ENCODE measurements around the gene PIGN.
"Not testable (repeated sequence)": the region's sequence is repeated elsewhere in the genome, so short reads cannot be mapped to it uniquely, and the experiment has no call there.

PIGN gene

GRCh38 chr18:62183578-62184195 is 3.2 kb downstream of the PIGN start:
- no peak for DNase-seq (ENCODE audit: low read depth, low spot score)

DNA sequence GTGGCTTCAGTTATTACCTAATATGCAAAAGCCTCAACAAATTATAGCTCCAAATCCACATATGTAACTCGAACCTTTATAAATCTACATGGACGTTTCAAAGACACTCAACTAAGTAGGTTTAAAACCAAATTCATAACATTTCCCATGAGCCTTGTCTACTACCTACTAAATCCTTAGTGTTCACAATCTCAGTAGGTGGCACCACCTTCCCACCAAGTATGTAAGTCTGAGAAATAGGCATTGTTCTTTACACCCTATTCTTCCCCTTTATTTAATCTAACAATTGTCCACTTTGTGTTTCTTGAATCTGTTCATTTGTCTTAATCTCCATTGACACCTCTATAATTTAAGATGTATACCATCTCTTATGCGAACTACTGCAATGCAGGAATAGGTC is 4.6 kb downstream of the PIGN start:
- no peak for DNase-seq (ENCODE audit: low read depth, low spot score)

GRCh38 chr18:62179213-62179612 is 7.6 kb downstream of the PIGN start:
- no peak for DNase-seq (ENCODE audit: low read depth, low spot score)

DNA sequence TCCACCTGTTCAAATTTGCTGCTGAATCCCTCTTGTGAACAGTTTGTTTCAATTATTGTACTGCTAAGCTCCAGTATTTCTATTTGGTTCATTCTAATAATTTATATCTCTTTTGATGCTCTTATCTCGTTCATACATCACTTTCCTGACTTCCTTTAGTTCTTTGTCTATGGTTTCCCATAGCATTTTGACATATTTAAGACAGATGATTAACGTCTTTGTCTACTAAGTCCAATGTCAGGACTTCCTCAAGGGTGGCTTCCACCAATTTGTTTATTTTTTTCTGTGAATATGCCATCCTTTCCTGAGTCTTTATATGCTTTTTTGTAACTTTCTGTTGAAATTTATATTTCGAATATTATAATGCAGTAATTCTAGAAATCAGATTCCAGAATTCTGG is 9.6 kb downstream of the PIGN start:
- DNase-seq (ENCODE audit: low read depth, low spot score), result no peak

DNA sequence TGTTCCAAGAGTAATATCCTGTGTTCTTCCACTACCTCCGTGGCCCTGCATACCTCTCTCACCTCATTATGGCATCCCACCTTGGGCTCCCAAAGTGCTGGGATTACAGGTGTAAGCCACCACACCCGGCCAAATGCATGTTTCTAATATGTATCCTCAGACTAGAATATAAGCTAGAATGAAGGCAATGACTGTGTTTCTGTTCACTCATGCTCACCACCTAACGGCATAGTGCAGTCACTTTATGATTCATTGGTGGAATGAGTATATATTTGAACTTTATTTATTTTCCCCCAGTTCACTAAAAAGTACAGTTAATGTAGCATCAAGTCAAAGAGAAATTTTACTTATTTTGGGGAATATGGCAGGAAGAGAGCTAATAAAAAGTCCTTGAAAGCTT is 11.3 kb downstream of the PIGN start:
- DNase-seq (ENCODE audit: low read depth, low spot score), result no peak

GRCh38 chr18:62172298-62172697 is 14.6 kb downstream of the PIGN start:
- DNase-seq (ENCODE audit: low read depth, low spot score), result no peak

- DNase-seq (ENCODE audit: low read depth, low spot score), result no peak
These were observed 16.0 kb downstream of the PIGN start for GRCh38 chr18:62170857-62171256.

DNA sequence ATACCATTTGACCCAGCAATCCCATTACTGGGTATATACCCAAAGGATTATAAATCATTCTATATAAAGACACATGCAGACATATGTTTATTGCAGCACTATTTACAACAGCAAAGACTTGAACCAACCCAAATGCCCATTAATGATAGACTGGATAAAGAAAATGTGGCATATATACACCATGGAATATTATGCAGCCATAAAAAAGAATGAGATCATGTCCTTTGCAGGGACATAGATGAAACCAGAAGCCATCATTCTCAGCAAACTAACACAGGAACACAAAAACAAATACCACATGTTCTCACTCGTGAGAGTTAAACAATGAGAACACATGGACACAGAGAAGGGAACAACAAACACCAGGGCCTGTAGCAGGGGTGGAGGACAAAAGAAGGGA is 20.3 kb downstream of the PIGN start:
- not testable (repeated sequence) for DNase-seq (ENCODE audit: low read depth, low spot score)

- DNase-seq (ENCODE audit: low read depth, low spot score), result no peak
These were observed 21.3 kb downstream of the PIGN start for GRCh38 chr18:62165583-62165982.

DNA sequence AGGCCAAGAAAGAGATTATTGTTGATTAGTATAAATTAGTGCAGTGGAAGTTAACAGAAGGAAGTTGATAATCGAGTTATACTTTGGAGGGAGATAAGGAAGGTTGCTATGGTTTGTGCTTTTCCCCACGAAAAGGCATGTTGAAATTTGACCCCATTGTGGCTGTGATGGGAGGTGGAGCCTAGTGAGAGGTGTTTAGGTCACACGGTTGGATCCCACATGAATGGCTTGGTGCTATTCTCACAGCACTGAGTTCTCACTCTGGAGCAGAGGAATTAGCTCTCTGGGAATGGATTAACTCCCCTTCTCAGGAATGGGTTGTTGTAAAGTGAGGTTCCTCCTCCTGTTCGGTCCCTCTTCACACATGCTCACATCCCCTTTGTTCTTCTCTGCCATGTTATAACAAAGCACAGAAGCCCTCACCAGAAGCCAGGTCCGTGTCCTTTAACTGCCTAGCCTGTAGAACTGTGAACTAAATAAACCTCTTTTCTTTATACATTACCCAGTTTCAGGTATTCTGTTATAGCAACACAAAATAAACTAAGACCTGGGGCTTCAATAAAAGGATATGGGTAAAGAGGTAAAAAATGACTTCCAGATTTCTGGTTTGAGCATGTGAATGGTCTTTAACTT is 21.9 kb downstream of the PIGN start:
- DNase-seq (ENCODE audit: low read depth, low spot score), result no peak

- DNase-seq (ENCODE audit: low read depth, low spot score), result no peak
These were observed 22.5 kb downstream of the PIGN start for GRCh38 chr18:62164310-62164709.

DNA sequence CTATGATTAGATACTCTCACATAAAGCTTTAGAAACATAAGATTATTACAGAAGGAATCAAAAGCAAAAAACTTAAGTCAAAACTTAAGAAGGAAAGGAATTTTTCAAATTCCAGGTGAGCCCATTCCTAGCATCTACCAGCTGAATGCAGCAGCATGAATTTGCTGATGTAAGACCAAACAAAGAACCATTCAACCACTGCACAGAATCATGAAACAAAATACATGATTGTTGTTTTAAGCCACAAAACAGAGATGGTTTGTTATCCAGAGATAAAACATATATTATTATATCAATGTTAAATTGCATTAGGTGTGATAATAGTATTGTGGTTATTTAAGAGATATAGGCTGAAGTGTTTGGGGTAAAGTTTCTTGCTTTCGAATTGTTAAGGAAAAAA is 29.0 kb downstream of the PIGN start:
- no peak for DNase-seq (ENCODE audit: low read depth, low spot score)

- no peak for DNase-seq (ENCODE audit: low read depth, low spot score)
These were observed 34.0 kb downstream of the PIGN start for GRCh38 chr18:62152844-62153243.

DNA sequence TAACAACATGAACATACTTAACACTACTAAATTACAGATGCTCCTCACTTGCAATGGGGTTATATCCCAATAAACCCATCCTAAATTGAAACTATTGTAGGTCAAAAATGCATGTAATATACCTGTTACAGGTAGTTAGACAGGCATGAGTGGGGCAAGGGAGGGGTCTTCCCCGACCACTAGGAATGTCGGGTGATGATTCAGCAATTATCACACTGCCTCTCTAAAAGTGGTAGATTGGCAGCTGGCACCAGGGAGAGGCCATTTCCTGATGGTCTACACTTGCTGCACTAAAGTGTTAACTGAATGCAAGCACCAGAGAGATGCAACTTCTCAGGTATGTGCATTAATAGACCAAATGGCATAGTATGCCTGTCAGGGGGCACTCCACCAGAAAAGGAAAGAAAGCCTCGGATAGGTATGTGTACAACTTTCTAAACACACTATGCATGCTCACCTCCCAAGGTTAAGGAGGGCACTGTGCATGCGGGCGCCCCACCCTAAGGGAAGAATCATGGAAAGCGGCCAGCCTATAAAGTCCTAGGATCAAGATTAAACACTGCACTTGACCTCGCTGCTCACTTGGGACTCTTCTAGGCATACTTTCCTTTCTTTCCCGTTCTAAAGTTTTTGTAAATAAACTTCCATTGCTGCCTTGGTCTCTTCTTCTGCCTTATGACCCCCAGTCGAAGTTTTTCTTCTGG is 35.6 kb downstream of the PIGN start:
- no peak for DNase-seq (ENCODE audit: low read depth, low spot score)

DNA sequence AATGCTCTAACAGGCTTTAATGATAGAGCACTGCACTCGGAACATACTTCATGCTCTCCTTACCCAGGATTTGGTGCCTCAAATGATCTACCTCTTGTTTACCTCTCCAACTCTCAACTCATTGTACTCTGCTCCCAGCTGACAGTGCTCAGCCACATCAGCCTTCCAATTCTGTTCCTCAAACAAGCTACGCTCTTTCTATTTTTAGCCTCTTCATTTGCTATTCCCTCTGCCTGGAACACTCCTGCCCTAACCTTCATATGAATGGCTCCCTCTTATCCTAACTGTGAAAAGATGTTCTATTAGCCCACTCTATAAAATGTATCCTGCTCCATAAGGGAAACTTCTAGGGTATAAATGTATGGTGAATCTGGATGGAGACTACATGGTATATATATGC is 42.5 kb downstream of the PIGN start:
- DNase-seq (ENCODE audit: low read depth, low spot score), result no peak

GRCh38 chr18:62140259-62140658 is 46.6 kb downstream of the PIGN start:
- DNase-seq (ENCODE audit: low read depth, low spot score), result no peak

- DNase-seq (ENCODE audit: low read depth, low spot score), result no peak
These were observed 48.2 kb downstream of the PIGN start for GRCh38 chr18:62138461-62139235.

DNA sequence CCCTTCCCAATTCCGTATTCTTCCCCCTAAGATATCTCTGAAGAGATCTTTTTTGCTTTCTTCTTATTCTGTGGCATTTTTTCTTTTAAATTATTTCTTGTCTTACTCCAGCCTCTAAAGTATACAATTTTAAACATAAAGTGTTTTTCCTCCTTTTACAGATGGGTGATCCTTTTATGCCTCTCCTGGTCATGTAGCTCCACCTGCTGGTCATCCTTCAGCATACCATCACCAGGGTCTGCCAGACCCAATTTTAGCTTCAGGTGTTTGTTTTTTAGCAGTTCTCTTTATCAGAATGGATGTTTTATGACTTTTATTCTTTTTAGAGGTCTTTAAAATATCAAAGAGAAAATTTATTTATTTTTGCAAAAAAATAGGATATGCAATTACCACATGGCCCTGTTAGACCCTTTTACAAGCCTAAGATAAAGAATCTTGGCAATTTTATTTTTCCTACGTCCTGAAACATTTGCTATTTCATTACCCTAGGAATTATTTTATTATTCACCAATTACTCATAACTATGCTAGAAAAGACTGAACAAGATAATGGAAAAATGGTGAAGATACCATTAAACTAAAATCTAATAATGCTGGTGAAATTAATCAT is 55.5 kb downstream of the PIGN start:
- no peak for DNase-seq (ENCODE audit: low read depth, low spot score)

- DNase-seq (ENCODE audit: low read depth, low spot score), result no peak
These were observed 58.7 kb downstream of the PIGN start for GRCh38 chr18:62128157-62128556.

DNA sequence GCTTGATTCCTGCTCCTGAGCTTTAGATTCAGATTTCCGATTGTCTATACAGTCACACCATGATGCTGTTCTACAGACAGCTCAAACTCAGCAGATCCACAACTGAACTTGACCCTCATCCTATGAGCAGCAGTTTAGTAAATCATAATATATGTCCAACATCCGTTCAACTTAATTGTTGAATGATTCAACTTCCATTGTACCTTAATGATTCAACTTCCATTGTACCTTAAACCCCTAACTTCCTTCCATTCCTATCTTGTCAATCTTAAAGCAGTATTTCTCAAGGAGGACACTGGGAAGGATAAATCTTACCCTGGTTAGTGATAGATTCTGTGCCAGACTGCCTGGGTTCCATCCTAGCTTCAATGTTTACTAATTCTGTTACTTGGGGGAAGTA is 60.1 kb downstream of the PIGN start:
- DNase-seq (ENCODE audit: low read depth, low spot score), result no peak

DNA sequence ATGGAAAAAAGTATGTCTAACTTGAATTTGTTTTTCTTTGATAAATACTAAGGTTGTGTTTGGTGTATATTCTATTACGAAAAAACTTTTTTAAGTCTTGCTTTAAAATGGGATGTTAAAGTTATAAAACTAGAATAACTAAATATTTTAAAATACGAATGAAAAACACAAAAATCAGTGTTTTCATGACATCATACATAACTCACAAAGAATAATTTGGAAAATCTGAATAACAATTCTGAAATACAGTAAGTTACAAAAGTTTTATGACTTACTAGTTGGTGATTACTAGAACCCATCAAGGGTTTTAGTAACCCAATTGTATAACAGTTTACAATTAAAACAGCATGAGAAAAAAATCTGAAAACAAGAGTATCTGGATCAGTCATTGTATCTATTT is 61.2 kb downstream of the PIGN start:
- DNase-seq (ENCODE audit: low read depth, low spot score), result no peak

DNA sequence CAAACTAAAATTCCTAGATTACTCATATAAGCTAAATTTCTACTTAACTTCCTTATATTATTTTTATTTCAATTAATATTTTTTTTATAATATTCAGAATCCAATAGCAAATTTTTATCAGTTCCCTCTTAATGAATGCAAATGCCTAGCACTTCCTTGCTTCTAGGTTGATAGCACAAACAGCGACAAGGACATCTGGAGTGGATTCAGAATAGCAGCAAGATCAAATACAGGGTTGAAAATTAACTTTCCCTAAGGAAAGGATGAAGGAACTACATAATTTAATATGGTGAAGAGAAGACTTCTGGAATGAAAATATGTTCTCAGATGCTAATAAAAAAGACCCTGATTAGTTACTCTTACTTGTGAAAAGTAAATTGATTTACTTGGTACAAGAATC is 64.5 kb downstream of the PIGN start:
- no peak for DNase-seq (ENCODE audit: low read depth, low spot score)

All from iPS DF 19.7 (cell line).